ENCODE data around the gene PIK3IP1.
A peak's percentile ranks its signal among the peaks of the same experiment; 100 is the strongest.

Gene PIK3IP1

DNA sequence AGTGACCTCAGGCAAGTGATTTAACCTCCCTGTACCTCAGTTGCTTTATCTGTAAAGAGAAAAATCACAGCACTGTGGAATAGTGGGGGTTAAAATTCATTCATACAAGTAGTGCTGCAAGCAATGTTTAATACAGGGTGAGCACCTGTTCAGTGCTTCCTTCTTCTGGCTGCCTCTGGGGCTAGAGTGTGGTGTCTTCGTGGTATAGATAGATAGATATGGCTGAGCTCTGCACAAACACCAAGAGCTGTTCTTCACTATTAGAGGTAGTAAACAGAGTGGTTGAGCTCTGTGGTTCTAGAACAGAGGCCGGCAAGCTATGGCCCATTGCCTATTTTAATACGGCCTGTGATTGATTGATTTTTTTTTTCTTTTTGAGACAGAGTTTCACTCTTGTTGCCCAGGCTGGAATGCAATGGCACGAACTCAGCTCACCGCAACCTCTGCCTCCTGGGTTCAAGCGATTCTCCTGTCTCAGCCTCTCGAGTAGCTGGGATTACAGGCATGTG is 47.3 kb downstream of the PIK3IP1 start:
- TF ChIP-seq, protein P1, sequence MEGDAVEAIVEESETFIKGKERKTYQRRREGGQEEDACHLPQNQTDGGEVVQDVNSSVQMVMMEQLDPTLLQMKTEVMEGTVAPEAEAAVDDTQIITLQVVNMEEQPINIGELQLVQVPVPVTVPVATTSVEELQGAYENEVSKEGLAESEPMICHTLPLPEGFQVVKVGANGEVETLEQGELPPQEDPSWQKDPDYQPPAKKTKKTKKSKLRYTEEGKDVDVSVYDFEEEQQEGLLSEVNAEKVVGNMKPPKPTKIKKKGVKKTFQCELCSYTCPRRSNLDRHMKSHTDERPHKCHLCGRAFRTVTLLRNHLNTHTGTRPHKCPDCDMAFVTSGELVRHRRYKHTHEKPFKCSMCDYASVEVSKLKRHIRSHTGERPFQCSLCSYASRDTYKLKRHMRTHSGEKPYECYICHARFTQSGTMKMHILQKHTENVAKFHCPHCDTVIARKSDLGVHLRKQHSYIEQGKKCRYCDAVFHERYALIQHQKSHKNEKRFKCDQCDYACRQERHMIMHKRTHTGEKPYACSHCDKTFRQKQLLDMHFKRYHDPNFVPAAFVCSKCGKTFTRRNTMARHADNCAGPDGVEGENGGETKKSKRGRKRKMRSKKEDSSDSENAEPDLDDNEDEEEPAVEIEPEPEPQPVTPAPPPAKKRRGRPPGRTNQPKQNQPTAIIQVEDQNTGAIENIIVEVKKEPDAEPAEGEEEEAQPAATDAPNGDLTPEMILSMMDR (IDR thresholded peaks at IDR 0.05): no peak
- Histone ChIP-seq H3K36me3 (peaks cover 88% of the 10 kb centered on the region), H3K27me3 (no peaks in the 10 kb centered on the region), H3K9me3 (no peaks in the 10 kb centered on the region), H3K4me1 (ENCODE audit: control insufficient read depth in 1 of 2, insufficient read depth in 1 of 2, low read depth in 1 of 2, low read length in 1 of 2) (peaks cover 33% of the 10 kb centered on the region in 2 experiments), H3K4me3 (ENCODE audit: low read depth in 1 of 2, low read length in 1 of 2) (no peak overlapping the region), H3K27ac (peak overlapping the region; percentile 48)

DNA sequence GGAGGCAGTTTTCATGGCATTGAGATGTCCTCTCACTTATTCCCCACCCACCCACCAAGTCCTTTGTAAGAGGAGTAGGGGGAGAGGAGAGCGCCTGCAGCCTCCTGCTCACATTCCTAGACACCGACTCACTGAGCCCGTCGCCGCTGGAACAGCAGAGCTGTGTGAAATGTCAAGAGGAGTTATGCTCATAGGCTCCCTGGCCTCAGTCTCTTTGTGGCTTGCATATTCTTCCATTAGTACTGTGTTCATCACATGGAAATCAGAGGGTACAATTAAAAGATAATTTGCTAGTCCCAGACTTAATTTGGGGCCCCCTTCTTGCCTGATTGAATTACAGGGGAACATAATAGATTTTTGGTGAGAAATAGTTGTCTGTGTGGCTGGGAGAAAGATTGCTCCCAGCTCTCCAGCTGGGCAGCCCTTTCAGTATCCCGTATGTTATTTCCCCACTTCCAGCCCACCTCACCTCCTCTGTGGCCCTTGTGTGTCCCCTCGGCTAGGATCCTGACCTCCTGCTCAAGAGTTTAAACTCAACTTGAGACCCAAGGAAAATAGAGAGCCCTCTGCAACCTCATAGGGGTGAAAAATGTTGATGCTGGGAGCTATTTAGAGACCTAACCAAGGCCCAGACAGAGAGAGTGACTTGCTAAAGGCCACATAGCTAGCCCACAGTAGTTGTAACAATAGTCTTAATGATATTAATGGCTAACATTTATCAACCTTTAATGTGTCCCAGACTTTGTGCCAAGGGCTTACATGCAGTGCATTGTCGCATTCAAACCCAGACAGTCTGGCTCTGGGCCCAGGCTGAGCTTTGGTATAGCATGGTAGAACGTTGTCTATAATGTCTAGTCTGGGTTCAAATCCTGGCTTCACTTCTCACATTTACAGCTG is 48.0 kb downstream of the PIK3IP1 start:
- H3K27ac ChIP-seq: peak overlapping the region; percentile 48
- TF ChIP-seq, protein P1 (IDR thresholded peaks at IDR 0.05): no peak
- no peaks in the 10 kb centered on the region for H3K9me3 ChIP-seq
- no peak overlapping the region for H3K4me3 ChIP-seq (ENCODE audit: low read depth in 1 of 2, low read length in 1 of 2)
- peaks cover 32 to 40% of the 10 kb centered on the region in 2 experiments for H3K4me1 ChIP-seq (ENCODE audit: control insufficient read depth in 1 of 2, insufficient read depth in 1 of 2, low read depth in 1 of 2, low read length in 1 of 2)
- no peaks in the 10 kb centered on the region for H3K27me3 ChIP-seq
- peaks cover 88% of the 10 kb centered on the region for H3K36me3 ChIP-seq

DNA sequence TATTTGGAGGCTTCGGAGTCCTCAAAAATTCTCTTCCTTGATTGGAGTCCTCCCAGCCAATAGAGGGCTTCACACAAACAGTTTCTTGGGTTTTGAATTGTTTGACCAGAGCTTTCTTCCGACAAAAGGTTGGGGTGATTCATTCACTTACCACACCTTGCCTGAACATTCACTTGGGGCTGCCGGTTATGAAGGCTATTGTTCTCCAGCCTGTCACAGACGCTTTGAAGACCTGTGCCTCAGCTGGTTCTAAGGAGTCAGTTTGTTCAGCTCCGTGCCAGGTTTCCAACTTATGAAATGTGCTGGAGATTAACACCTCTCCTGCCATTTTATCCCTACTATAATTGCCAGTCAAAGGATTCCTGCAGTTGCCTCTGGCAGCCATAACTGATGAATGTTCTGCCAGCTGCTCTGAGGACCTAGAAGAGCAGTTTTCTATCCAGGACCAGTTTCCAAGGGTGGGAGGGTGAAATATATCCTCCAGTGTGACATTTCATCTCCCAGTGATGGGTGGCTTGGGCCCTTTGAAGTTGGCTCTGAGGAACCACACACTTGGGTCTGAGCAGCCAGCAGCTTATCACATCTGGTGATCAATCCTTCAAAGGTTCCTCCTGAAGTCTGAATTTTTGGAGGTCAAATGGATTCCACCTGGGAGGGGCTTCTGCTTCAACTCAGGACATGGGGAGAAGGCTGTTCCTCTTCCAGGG is 48.8 kb downstream of the PIK3IP1 start:
- Histone ChIP-seq H3K27me3 (no peaks in the 10 kb centered on the region), H3K4me3 (ENCODE audit: low read depth in 1 of 2, low read length in 1 of 2) (no peak overlapping the region), H3K9me3 (no peaks in the 10 kb centered on the region), H3K27ac (peak overlapping the region; percentile 48), H3K4me1 (ENCODE audit: control insufficient read depth in 1 of 2, insufficient read depth in 1 of 2, low read depth in 1 of 2, low read length in 1 of 2) (peaks cover 32 to 41% of the 10 kb centered on the region in 2 experiments), H3K36me3 (peaks cover 88% of the 10 kb centered on the region)
- TF ChIP-seq, protein P1 (IDR thresholded peaks at IDR 0.05): no peak

DNA sequence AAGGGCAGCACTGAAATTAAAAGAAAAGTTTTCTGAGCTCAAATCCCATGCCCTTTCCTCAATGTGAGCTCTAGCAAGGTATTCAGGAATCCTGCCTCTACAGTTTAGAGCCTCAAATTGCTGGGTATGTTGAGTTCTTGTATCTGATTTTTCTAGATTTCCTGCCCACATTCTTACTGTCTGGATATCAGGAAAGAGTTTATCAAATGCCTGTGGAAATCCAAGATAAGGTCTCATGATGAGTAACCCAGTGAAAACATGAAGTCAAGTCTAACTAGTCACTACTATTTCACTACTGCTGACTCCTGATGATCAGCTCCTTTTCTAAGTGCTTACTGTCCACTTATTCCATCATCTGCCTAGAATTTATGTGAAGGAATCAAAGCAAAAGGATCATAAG is 50.4 kb downstream of the PIK3IP1 start:
- Histone ChIP-seq H3K27ac (peak overlapping the region; percentile 48), H3K4me1 (ENCODE audit: control insufficient read depth in 1 of 2, insufficient read depth in 1 of 2, low read depth in 1 of 2, low read length in 1 of 2) (peaks cover 27 to 39% of the 10 kb centered on the region in 2 experiments), H3K27me3 (no peaks in the 10 kb centered on the region), H3K36me3 (peaks cover 79% of the 10 kb centered on the region), H3K4me3 (ENCODE audit: low read depth in 1 of 2, low read length in 1 of 2) (no peak overlapping the region), H3K9me3 (no peaks in the 10 kb centered on the region)
- TF ChIP-seq, protein P1 (IDR thresholded peaks at IDR 0.05): no peak

DNA sequence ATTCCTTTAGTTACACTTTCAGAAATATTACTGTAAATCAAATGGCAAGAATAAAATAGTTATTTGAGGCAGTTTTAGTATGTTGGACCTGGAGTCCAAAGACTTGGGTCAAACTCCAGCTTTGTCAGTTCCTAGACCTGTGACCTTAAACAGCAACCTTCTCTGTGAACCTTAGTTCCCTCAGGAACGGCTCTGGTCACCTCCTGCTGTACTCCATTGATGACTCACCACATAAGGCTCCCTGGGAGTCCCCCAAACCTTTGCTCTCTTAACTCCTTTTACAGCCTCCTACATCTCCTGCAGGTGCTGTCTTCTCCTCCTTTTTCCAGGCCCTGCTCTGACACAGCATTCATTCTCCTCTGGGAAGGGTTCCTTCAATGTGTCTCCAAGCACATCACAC is 51.1 kb downstream of the PIK3IP1 start:
- peak overlapping the region; percentile 48 for H3K27ac ChIP-seq
- no peaks in the 10 kb centered on the region for H3K9me3 ChIP-seq
- peaks cover 82% of the 10 kb centered on the region for H3K36me3 ChIP-seq
- H3K4me1 ChIP-seq (ENCODE audit: control insufficient read depth in 1 of 2, insufficient read depth in 1 of 2, low read depth in 1 of 2, low read length in 1 of 2): peaks cover 24 to 36% of the 10 kb centered on the region in 2 experiments
- H3K4me3 ChIP-seq (ENCODE audit: low read depth in 1 of 2, low read length in 1 of 2): no peak overlapping the region
- H3K27me3 ChIP-seq: no peaks in the 10 kb centered on the region
- TF ChIP-seq, protein P1 (IDR thresholded peaks at IDR 0.05): no peak

Measured in neutrophil (primary cell).